Measurements from ENCODE around the gene CA6. TPM values are rescaled to one million over a fixed set of nuclear protein-coding genes. Genes with fewer than 3 reads are reported as not detected.

The CA6 gene
- total and polyA plus RNA-seq, 2 of the 8 experiments (the other 6 are each of a cell fraction or from before 2014, with no cell fraction given), result not detected

DNA sequence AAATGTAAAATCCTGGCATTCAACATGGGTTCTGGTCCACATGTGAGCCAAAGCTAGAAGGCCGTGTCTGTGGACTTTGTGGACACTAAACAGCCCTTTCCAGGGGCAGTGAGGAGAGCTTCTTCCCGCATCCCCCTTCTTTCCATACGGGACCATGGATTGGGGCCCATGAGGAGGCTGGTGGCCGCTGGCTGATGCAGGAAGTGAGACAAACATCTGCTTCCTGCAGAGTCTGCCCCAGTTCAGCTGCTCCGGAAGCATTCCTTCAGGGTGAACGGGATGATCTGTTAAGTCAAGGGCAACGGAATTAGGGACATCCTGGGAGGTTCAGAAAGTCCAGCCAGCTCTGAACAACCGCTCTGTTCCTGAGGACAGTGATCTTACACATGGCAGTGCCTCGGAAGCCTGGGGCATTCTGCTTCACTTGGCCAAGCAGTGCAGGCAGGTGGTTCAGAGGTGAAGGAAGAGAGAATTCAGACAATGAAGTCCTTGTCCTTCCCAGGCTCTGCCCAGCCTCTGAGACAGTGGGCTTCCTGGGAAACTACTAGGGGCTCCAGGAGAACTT is 1.5 kb downstream of the CA6 start:
- H3K79me2 ChIP-seq (ENCODE audit: control insufficient read depth in 1 of 2, insufficient read depth in 2 of 2, low read length in 2 of 2), result no peaks in the 10 kb centered on the region
- H3K27ac ChIP-seq (ENCODE audit: low read depth, low read length), result no peak overlapping the region
- H4K5ac ChIP-seq (ENCODE audit: insufficient read length, low read depth, low read length), result no peak overlapping the region
- H2BK5ac ChIP-seq (ENCODE audit: low read depth, low read length), result no peak overlapping the region
- ChIA-PET POLR2A (ENCODE audit: partially characterized antibody) (interaction anchor here (0.6 to 1.1 kb wide), 3 partner anchors 62 to 731 kb away, joined by 3 to 5 read pairs (median 3); no protein-coding TSS in a partner anchor), CTCF (ENCODE audit: partially characterized antibody) (interaction anchor here (1.1 to 2.5 kb wide), 3 partner anchors 16 to 51 kb away, joined by 3 to 17 read pairs (median 5); no protein-coding TSS in a partner anchor)
- DNase-seq (ENCODE audit: low read depth in 1 of 2, low spot score in 2 of 2), result no peak
- H3K27me3 ChIP-seq (replicated peaks in 1 of 4; ENCODE audit: control insufficient read depth in 3 of 4, extremely low read depth in 1 of 4, insufficient read depth in 3 of 4, low read length in 3 of 4), result no peaks in the 10 kb centered on the region
- H3K4me1 ChIP-seq (replicated peaks in 1 of 4; ENCODE audit: control insufficient read depth in 3 of 4, insufficient read depth in 4 of 4, low read length in 3 of 4), result peaks cover 7 to 23% (median 15%) of the 10 kb centered on the region in 4 experiments
- no peak overlapping the region for H3K9ac ChIP-seq (replicated peaks in 1 of 4; ENCODE audit: extremely low read depth in 1 of 4, low read depth in 3 of 4, low read length in 3 of 4)
- no peak for FAIRE-seq
- no peaks in the 10 kb centered on the region for H3K23me2 ChIP-seq (ENCODE audit: low read depth, low read length)
- H2BK12ac ChIP-seq (ENCODE audit: low read depth, low read length), result no peak overlapping the region
- no peak overlapping the region for H4K91ac ChIP-seq (replicated peaks; ENCODE audit: insufficient read length, low read length)
- H2AK5ac ChIP-seq (ENCODE audit: low read depth, low read length), result no peak overlapping the region
- H3K14ac ChIP-seq (ENCODE audit: insufficient read length), result no peak overlapping the region
- H2BK20ac ChIP-seq (ENCODE audit: low read length), result no peak overlapping the region
- H4K20me1 ChIP-seq (replicated peaks in 1 of 2; ENCODE audit: control insufficient read depth in 1 of 2, insufficient read depth in 2 of 2, low read length in 2 of 2), result no peaks in the 10 kb centered on the region
- H3K4ac ChIP-seq (replicated peaks; ENCODE audit: insufficient read length, low read depth, low read length), result peak overlapping the region; percentile 4
- no peaks in the 10 kb centered on the region for H3K79me1 ChIP-seq (ENCODE audit: low read depth, low read length)
- H3K23ac ChIP-seq (ENCODE audit: insufficient read length), result no peak overlapping the region
- H2BK120ac ChIP-seq (replicated peaks; ENCODE audit: low read depth, low read length), result no peak overlapping the region
- no peak overlapping the region for H2BK15ac ChIP-seq (ENCODE audit: low read length)
- H3K36me3 ChIP-seq (ENCODE audit: control insufficient read depth in 2 of 4, insufficient read depth in 4 of 4, low read length in 3 of 4), result no peaks in the 10 kb centered on the region
- H2AFZ ChIP-seq (ENCODE audit: low read length), result 0 out of 2 replicates have a peak overlapping the region, but pooled peaks have one; percentile 19
- H3K56ac ChIP-seq (replicated peaks; ENCODE audit: insufficient read length, low read depth, low read length), result no peak overlapping the region
- WGBS, 2 experiments (ENCODE audit: extremely low coverage in 1 of 2, insufficient coverage in 1 of 2, insufficient read length in 1 of 2, insufficient replicate concordance in 2 of 2, low coverage in 1 of 2, low lambda C conversion rate in 2 of 2, missing lambda C conversion rate in 1 of 2), result 90% methylated on average over 9 of the region's 9 CpGs; no CpG with 5 or more reads in 1 of the 2 experiments
- no peak overlapping the region for H4K8ac ChIP-seq (ENCODE audit: extremely low read depth, insufficient read depth, low read length)
- no peak overlapping the region for H3K4me3 ChIP-seq (ENCODE audit: extremely low read depth in 1 of 4, insufficient read depth in 2 of 4, low read depth in 3 of 4, low read length in 4 of 4)
- no peaks in the 10 kb centered on the region for H3K9me3 ChIP-seq (ENCODE audit: insufficient read depth in 2 of 2, low read depth in 1 of 2, low read length in 1 of 2)
- no peak overlapping the region for H3K4me2 ChIP-seq (ENCODE audit: insufficient read depth in 1 of 2, low read depth in 2 of 2, low read length in 2 of 2)
- H3K18ac ChIP-seq (ENCODE audit: extremely low read depth, low read length), result no peak overlapping the region
- TF ChIP-seq, protein P1, sequence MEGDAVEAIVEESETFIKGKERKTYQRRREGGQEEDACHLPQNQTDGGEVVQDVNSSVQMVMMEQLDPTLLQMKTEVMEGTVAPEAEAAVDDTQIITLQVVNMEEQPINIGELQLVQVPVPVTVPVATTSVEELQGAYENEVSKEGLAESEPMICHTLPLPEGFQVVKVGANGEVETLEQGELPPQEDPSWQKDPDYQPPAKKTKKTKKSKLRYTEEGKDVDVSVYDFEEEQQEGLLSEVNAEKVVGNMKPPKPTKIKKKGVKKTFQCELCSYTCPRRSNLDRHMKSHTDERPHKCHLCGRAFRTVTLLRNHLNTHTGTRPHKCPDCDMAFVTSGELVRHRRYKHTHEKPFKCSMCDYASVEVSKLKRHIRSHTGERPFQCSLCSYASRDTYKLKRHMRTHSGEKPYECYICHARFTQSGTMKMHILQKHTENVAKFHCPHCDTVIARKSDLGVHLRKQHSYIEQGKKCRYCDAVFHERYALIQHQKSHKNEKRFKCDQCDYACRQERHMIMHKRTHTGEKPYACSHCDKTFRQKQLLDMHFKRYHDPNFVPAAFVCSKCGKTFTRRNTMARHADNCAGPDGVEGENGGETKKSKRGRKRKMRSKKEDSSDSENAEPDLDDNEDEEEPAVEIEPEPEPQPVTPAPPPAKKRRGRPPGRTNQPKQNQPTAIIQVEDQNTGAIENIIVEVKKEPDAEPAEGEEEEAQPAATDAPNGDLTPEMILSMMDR (IDR thresholded peaks at IDR 0.05; ENCODE audit: control extremely low read depth in 1 of 3, insufficient read depth in 1 of 3, low read depth in 1 of 3, low read length in 3 of 3), result no peak
- TF ChIP-seq ASH2L (IDR thresholded peaks at IDR 0.05; ENCODE audit: low read length), result no peak
